Breast epithelium (tissue), 4 donors: Measurements from ENCODE around the gene HTRA2. TPM values are rescaled to one million over a fixed set of nuclear protein-coding genes. Genes with fewer than 3 reads are reported as not detected.

ENCODE experiments used
- DNase-seq, 2 donors: peaks; one replicate each; pipeline ENCODE4 v3.0.0-alpha.2; 2019; ENCODE audit warnings: low spot score in 2 of 2
- H3K27ac ChIP-seq, 2 donors: fragments of 200-600 bp; sonication (generic) in 1 of 2; one replicate each; pipeline ENCODE4 v1.5.1; 2016 to 2019; ENCODE audit warnings: mild to moderate bottlenecking in 1 of 2
- H3K27me3 ChIP-seq, 2 donors: fragments of 200-600 bp; sonication (generic) in 1 of 2; one replicate each; pipeline versions ENCODE4 v1.5.1 to v1.6.0; 2017 to 2019; ENCODE audit warnings: control low read depth in 1 of 2, mild to moderate bottlenecking in 1 of 2
- H3K36me3 ChIP-seq: fragments of 200-600 bp; one replicate; pipeline ENCODE4 v1.5.1; 2019
- H3K4me1 ChIP-seq, 2 donors: fragments of 200-600 bp; sonication (generic); one replicate each; pipeline ENCODE4 v1.5.1; 2016 to 2019; ENCODE audit warnings: control low read depth in 1 of 2
- H3K4me3 ChIP-seq, 3 donors: fragments of 200-600 bp; sonication (generic); 1 replicate in 2 of 3; 2 replicates in 1 of 3; pipeline ENCODE4 v1.5.1; 2016 to 2019; ENCODE audit warnings: mild to moderate bottlenecking in 3 of 3, moderate library complexity in 2 of 3
- H3K9me3 ChIP-seq, 2 donors: fragments of 200-600 bp; sonication (generic) in 1 of 2; one replicate each; pipeline ENCODE4 v1.5.1; 2016 to 2019; ENCODE audit warnings: control low read depth in 1 of 2
- POLR2A ChIP-seq: fragments of 450-650 bp; IDR thresholded peaks from one replicate; pipeline ENCODE4 v1.6.1; 2016; ENCODE audit warnings: antibody characterized with exemption, mild to moderate bottlenecking, moderate library complexity
- POLR2AphosphoS5 ChIP-seq, 3 donors: sonication (generic); formaldehyde crosslinking; IDR thresholded peaks; one replicate each; pipeline ENCODE4 v1.6.1; 2017; ENCODE audit warnings: antibody characterized with exemption in 3 of 3
- intact Hi-C: fragments of 100-400 bp; cut with DNase I; formaldehyde crosslinking; loops from one replicate; pipeline ENCODE4 v1.15.1; 2023; ENCODE audit warnings: low total_unique reads
- total RNA-seq, 3 donors: library from RNA; depleted of rRNA; stranded (reverse); fragments of >200 nt; gene quantifications; one replicate each; pipeline ENCODE4 v1.1.0, GENCODE V29; 2016
- TF ChIP-seq, protein P1 (sequence below), 3 donors: fragments of 450-650 bp; IDR thresholded peaks; one replicate each; pipeline ENCODE4 v1.5.1; 2016 to 2017; ENCODE audit warnings: antibody characterized with exemption in 3 of 3, mild to moderate bottlenecking in 3 of 3, moderate library complexity in 3 of 3

Gene HTRA2
- total RNA-seq, 3 donors from 2014 or later = 32.1 to 34.5 (median 32.5) TPM

DNA sequence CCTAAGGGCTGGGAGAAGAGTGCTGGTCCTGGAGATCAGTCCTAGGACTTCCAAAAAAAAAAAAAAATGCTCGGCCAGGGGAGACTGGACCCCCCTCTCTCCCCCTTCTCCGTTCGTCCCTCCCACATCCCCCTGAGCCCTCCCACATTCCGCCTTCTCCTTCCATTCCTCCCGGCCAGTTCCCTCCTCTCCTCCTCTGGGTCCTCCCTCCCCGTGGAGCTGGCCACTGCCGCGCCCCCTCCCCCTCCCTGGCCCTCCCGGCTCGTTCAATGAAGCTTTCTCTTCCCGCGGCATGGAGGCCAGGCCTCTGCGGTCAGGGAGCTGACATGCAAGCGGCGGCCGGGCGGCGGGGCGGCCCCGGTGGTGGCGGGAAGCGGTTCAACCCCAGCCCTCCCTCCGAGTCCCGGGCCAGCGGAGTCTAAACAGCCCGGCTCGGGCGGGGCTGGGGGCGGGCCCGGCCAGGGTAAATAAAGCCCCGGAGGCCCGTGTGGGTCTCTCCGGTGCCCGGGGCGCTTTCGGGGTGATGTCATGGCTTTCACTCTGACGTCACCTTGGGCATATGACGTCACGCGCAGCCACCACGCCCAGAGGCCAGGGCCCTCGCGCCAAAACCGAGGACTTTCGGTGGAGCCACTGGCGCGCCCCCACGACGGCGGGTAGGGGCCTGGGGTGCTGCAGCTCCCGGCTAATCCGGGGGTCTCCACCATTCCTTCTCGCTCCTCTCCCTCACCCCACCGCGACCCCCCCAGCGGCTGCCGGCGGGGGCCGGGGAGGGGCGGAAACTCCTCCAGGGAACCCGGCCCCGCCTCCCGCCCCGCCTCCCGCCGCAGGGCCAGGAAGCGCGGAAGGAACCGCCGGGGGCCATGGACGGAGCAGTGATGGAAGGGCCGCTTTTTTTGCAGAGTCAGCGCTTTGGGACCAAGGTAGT lies 24.4 kb downstream of the HTRA2 start, which contains the start of the genes DOK1 and LOXL3:
TSS of gene DOK1 (plus strand) at position 829 of the 928 bp plus-strand sequence. CDS start at position 864, 35 bp downstream.
TSS of gene LOXL3 (minus strand) at position 51 of the 928 bp plus-strand sequence. CDS start 1,308 bp downstream, outside the sequence.
- Histone ChIP-seq H3K36me3 (no peaks in the 10 kb centered on the region), H3K9me3 (no peaks in the 10 kb centered on the region), H3K4me3 (peak within 1 kb of the TSS; percentile 73 to 83 (median 73)), H3K27ac (peak within 1 kb of the TSS; percentile 80 to 87), H3K4me1 (no peaks in the 10 kb centered on the region), H3K27me3 (no peaks in the 10 kb centered on the region)
- DNase-seq = peak; percentile 63 to 70
- TF ChIP-seq POLR2A (no peak), POLR2AphosphoS5 (IDR thresholded peaks at IDR 0.05) (peak in 1 of 3 donors; percentile 11)
- TF ChIP-seq, protein P1, sequence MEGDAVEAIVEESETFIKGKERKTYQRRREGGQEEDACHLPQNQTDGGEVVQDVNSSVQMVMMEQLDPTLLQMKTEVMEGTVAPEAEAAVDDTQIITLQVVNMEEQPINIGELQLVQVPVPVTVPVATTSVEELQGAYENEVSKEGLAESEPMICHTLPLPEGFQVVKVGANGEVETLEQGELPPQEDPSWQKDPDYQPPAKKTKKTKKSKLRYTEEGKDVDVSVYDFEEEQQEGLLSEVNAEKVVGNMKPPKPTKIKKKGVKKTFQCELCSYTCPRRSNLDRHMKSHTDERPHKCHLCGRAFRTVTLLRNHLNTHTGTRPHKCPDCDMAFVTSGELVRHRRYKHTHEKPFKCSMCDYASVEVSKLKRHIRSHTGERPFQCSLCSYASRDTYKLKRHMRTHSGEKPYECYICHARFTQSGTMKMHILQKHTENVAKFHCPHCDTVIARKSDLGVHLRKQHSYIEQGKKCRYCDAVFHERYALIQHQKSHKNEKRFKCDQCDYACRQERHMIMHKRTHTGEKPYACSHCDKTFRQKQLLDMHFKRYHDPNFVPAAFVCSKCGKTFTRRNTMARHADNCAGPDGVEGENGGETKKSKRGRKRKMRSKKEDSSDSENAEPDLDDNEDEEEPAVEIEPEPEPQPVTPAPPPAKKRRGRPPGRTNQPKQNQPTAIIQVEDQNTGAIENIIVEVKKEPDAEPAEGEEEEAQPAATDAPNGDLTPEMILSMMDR (IDR thresholded peaks at IDR 0.05) = no peak
- intact Hi-C loops = loop anchor here (5.0 kb wide), 2 partner anchors 563 to 1167 kb away; partner anchors contain the start of gene ALMS1

DNA sequence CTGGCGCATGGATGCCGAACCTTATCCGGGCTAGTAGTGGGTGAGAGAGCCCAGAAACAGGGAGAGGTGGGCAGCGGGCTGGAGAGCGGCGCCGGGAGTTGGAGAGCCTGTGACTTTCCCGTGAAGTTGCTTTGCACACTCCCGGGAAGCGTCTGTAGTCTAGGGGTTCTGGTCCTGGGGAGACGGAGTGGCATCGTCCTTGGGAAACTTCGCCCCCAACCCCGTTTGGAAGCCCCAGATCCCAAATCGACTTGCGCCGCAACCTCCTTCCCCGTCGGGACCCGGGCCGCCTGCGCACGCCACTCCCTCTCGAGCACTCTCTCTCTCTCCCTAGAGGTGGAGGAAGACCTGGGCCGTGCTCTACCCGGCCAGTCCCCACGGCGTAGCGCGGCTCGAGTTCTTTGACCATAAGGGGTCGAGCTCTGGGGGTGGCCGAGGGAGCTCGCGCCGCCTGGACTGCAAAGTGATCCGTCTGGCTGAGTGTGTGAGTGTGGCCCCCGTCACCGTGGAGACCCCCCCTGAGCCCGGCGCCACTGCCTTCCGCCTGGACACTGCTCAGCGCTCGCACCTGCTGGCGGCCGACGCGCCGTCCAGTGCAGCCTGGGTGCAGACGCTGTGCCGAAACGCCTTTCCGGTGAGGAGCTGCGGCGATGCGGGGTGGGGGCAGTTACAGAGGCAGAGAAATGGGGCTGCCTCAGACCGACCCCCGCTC lies 25.2 kb downstream of the HTRA2 start:
- peak overlapping the region; percentile 80 to 87 for H3K27ac ChIP-seq
- intact Hi-C loops = loop anchor here (5.0 kb wide), 3 partner anchors 562 to 1168 kb away; partner anchors contain the start of gene ALMS1
- TF ChIP-seq POLR2AphosphoS5 (IDR thresholded peaks at IDR 0.05) (no peak), POLR2A (no peak)
- TF ChIP-seq, protein P1 (IDR thresholded peaks at IDR 0.05) = no peak
- DNase-seq = no peak
- no peaks in the 10 kb centered on the region for H3K9me3 ChIP-seq
- no peaks in the 10 kb centered on the region for H3K36me3 ChIP-seq
- peak overlapping the region; percentile 73 to 83 (median 73) for H3K4me3 ChIP-seq
- H3K27me3 ChIP-seq = no peaks in the 10 kb centered on the region
- H3K4me1 ChIP-seq = peaks cover 0 to 3% of the 10 kb centered on the region in 2 donors

DNA sequence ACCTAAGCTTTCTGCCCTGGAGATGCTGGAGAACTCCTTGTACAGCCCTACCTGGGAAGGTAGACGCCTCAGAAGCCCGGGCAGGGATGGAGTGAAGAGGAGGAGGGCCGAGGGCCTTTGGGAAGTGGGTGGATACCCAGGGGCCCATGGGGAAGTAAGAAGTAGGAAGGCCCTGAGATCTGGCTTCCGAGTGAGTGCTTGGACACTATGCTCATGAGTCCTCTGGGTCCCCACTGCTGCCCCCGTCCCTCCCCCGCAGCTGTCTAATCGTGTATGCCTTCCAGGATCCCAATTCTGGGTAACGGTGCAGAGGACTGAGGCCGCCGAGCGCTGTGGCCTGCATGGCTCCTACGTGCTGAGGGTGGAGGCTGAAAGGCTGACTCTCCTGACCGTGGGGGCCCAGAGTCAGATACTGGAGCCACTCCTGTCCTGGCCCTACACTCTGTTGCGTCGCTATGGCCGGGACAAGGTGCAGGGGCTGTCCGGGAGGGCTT lies 25.9 kb downstream of the HTRA2 start:
- intact Hi-C loops = loop anchor here (5.0 kb wide), 1 partner anchor 772 kb away; no protein-coding TSS in a partner anchor
- Histone ChIP-seq H3K27ac (peak overlapping the region in 1 of 2 donors; percentile 87), H3K4me3 (peak overlapping the region; percentile 73 to 83 (median 73)), H3K4me1 (peaks cover 0 to 9% of the 10 kb centered on the region in 2 donors), H3K36me3 (no peaks in the 10 kb centered on the region), H3K27me3 (no peaks in the 10 kb centered on the region), H3K9me3 (no peaks in the 10 kb centered on the region)
- no peak for DNase-seq
- TF ChIP-seq, protein P1 (IDR thresholded peaks at IDR 0.05) = no peak
- no peak for TF ChIP-seq POLR2A
- no peak for TF ChIP-seq POLR2AphosphoS5 (IDR thresholded peaks at IDR 0.05)

DNA sequence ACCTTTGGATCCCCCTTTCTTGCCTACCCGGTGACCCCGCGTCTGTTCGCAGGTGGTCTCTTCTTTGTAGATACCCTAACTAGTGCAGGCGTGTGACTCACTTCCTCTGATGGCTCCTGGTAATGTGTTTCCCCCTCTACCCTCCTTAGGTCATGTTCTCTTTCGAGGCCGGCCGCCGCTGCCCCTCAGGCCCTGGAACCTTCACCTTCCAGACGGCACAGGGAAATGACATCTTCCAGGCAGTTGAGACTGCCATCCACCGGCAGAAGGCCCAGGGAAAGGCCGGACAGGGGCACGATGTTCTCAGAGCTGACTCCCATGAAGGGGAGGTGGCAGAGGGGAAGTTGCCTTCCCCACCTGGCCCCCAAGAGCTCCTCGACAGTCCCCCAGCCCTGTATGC lies 26.4 kb downstream of the HTRA2 start:
- H3K4me3 ChIP-seq = peak overlapping the region in 1 of 3 donors; percentile 73

More for the DNA sequence above, 26.4 kb downstream of the HTRA2 start:
- Histone ChIP-seq H3K36me3 (no peaks in the 10 kb centered on the region), H3K9me3 (no peaks in the 10 kb centered on the region), H3K27ac (peak overlapping the region in 1 of 2 donors; percentile 87), H3K4me1 (peaks cover 0 to 9% of the 10 kb centered on the region in 2 donors), H3K27me3 (no peaks in the 10 kb centered on the region)
- TF ChIP-seq, protein P1 (IDR thresholded peaks at IDR 0.05) = no peak
- no peak for TF ChIP-seq POLR2AphosphoS5 (IDR thresholded peaks at IDR 0.05)
- no peak for TF ChIP-seq POLR2A
- intact Hi-C loops = loop anchor here (5.0 kb wide), 1 partner anchor 771 kb away; no protein-coding TSS in a partner anchor
- DNase-seq = no peak
